ENCODE data around the gene LSM12.
"Not testable (repeated sequence)": the region's sequence is repeated elsewhere in the genome, so short reads cannot be mapped to it uniquely, and the experiment has no call there.

LSM12 gene

DNA sequence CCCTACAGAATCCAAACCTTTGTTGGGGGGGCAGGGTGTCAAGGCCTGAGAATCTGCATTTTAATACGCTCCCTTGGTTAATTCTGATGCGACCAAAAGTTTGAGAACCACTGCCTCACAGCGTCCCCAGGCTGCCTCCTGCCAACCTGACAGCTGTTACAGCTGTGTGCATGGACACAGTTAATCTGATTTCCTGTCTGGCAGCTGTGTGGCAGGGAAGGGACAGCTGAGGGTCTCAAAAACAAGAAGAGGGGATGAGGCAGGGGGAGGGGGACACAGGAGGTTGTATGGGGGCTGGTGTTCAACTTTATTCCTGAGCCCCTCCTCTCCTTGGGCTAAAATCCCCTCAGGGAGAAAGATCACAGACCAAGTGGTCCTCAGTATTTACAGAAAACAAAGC lies 39.5 kb upstream of the LSM12 start:
- DNase-seq (ENCODE audit: low read depth): no peak
- no peak overlapping the region for H3K4me3 ChIP-seq (ENCODE audit: low read length)
- TF ChIP-seq, protein P1, sequence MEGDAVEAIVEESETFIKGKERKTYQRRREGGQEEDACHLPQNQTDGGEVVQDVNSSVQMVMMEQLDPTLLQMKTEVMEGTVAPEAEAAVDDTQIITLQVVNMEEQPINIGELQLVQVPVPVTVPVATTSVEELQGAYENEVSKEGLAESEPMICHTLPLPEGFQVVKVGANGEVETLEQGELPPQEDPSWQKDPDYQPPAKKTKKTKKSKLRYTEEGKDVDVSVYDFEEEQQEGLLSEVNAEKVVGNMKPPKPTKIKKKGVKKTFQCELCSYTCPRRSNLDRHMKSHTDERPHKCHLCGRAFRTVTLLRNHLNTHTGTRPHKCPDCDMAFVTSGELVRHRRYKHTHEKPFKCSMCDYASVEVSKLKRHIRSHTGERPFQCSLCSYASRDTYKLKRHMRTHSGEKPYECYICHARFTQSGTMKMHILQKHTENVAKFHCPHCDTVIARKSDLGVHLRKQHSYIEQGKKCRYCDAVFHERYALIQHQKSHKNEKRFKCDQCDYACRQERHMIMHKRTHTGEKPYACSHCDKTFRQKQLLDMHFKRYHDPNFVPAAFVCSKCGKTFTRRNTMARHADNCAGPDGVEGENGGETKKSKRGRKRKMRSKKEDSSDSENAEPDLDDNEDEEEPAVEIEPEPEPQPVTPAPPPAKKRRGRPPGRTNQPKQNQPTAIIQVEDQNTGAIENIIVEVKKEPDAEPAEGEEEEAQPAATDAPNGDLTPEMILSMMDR (IDR thresholded peaks at IDR 0.05; ENCODE audit: insufficient read depth, low read depth, low read length, missing control alignments): no peak

DNA sequence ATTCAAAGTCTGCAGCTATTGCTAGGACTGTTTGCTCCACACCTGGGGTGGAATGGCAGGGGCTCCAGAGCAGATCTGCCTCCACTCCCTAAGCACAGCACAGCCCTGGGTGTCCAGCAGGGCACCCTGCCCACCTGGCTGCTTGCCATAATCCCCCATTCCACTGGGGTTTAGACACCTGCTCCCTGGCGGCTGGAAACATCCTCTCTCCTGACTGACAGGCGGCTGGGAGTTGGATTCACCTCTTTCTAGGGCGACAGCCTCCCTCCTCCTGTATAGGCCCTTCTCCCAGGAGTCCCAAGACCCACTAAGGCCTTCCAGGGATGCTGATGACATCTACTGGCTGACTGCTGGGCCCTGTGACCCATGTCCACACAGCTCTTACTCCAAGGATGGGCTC lies 39.0 kb upstream of the LSM12 start:
- H3K4me3 ChIP-seq (ENCODE audit: low read length): no peak overlapping the region
- TF ChIP-seq, protein P1 (IDR thresholded peaks at IDR 0.05; ENCODE audit: insufficient read depth, low read depth, low read length, missing control alignments): no peak

GRCh38 chr17:44102849-44103622 lies 36.6 kb upstream of the LSM12 start:
- TF ChIP-seq, protein P1 (IDR thresholded peaks at IDR 0.05; ENCODE audit: insufficient read depth, low read depth, low read length, missing control alignments): no peak
- peak; percentile 84 for DNase-seq (ENCODE audit: low read depth)
- H3K4me3 ChIP-seq (ENCODE audit: low read length): no peak overlapping the region

More for the DNA sequence above, 39.0 kb upstream of the LSM12 start:
- no peak for DNase-seq (ENCODE audit: low read depth)

- DNase-seq (ENCODE audit: low read depth); H3K4me3 ChIP-seq (ENCODE audit: low read length): not testable (repeated sequence)
Observed at GRCh38 chr17:44101858-44102257, 35.4 kb upstream of the LSM12 start.

DNA sequence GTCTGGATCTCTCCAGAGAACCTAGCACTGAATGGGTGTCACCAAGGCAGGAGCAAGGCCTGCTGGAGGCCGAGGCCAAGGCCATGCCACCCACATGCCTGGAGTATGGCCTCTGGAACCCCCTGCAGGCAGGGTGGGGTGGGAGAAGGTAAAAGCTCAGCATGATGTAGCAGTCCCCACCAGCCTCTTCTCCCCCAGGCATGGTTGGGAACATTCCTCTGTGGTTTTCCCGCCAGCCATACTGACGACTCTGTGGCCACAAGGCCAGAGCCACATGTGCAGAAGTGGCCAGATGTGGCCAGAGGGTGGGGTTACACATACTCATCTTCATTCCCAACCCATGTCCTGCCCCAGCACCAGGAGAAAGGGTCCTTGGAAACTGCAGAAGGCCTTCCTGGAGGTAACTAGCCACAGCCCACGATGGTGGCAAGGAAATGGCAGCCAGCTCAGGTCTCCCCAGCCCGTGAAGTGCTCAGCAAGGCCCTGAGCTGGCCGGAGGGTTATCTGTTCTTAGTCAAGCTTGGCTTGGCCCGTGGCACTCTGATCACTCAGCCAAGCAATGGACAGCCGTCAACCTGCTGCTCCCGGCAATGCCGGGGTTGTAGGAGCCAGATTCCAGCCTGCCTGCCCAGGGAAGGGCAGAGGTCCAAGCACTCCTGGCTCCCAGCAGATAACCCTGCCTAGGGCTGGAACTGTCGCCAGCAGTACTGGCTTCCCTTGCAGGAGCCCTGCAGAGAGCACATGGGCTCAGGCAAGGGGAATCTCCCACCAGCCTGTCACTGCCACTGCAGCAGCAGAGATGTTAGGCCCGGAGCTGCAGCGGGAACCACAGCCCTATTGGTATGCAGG lies 30.9 kb upstream of the LSM12 start:
- no peak overlapping the region for H3K4me3 ChIP-seq (ENCODE audit: low read length)
- TF ChIP-seq, protein P1 (IDR thresholded peaks at IDR 0.05; ENCODE audit: insufficient read depth, low read depth, low read length, missing control alignments): no peak
- no peak for DNase-seq (ENCODE audit: low read depth)

- TF ChIP-seq, protein P1 (IDR thresholded peaks at IDR 0.05; ENCODE audit: insufficient read depth, low read depth, low read length, missing control alignments): peak; percentile 4
- DNase-seq (ENCODE audit: low read depth): peak; percentile 80
- peak overlapping the region; percentile 16 for H3K4me3 ChIP-seq (ENCODE audit: low read length)
Observed at GRCh38 chr17:44095647-44096496, 29.4 kb upstream of the LSM12 start.

DNA sequence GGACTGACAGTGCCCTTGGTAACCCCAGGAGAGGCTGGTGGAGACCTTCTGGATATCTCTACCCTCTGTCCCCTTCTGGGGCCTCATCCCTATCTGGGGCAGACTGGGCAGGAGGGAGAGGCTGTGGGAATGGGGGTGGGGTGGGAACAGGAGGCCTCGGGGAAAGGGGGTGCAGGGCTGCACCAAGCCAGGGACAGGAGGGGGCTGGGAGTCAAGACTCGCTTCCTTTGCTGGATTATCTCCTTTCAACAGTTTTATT lies 28.8 kb upstream of the LSM12 start:
- TF ChIP-seq, protein P1 (IDR thresholded peaks at IDR 0.05; ENCODE audit: insufficient read depth, low read depth, low read length, missing control alignments): no peak
- no peak for DNase-seq (ENCODE audit: low read depth)
- H3K4me3 ChIP-seq (ENCODE audit: low read length): no peak overlapping the region
